Left kidney (tissue), 8 donors: ENCODE measurements around the gene XPNPEP2. TPM values are rescaled to one million over a fixed set of nuclear protein-coding genes. Genes with fewer than 3 reads are reported as not detected.

Source experiments
- DNase-seq: peaks from one replicate; pipeline ENCODE4 v3.0.0-alpha.2; 2013
- long read RNA-seq, 8 donors: transcript quantifications; one replicate each; lab custom pipeline, GENCODE V29; 2026
- polyA plus RNA-seq: library from polyadenylated mRNA; unstranded; fragments of 120-200 nt; gene quantifications from one replicate; pipeline ENCODE4 v1.2.1, GENCODE V29; 2013; ENCODE audit not compliant: insufficient read length

Gene XPNPEP2, protein sequence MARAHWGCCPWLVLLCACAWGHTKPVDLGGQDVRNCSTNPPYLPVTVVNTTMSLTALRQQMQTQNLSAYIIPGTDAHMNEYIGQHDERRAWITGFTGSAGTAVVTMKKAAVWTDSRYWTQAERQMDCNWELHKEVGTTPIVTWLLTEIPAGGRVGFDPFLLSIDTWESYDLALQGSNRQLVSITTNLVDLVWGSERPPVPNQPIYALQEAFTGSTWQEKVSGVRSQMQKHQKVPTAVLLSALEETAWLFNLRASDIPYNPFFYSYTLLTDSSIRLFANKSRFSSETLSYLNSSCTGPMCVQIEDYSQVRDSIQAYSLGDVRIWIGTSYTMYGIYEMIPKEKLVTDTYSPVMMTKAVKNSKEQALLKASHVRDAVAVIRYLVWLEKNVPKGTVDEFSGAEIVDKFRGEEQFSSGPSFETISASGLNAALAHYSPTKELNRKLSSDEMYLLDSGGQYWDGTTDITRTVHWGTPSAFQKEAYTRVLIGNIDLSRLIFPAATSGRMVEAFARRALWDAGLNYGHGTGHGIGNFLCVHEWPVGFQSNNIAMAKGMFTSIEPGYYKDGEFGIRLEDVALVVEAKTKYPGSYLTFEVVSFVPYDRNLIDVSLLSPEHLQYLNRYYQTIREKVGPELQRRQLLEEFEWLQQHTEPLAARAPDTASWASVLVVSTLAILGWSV
- polyA plus RNA-seq = 81.5 TPM
- long read RNA-seq, donor 1, transcript XPNPEP2-202 (21 exons, 3,270 nt) = major isoform, 7 of 18 reads
- long read RNA-seq, donor 1, partial matches to known transcripts = 10 of 18 reads
- long read RNA-seq, donor 1, other reads (novel, unspliced or antisense) = 0 of 18 reads
- long read RNA-seq, donor 2, transcript XPNPEP2-202 (21 exons, 3,270 nt) = major isoform, 8 of 8 reads
- long read RNA-seq, donor 2, partial matches to known transcripts = 0 of 8 reads
- long read RNA-seq, donor 2, other reads (novel, unspliced or antisense) = 0 of 8 reads
- long read RNA-seq, donor 3, transcript XPNPEP2-202 (21 exons, 3,270 nt) = major isoform, 9 of 10 reads
- long read RNA-seq, donor 3, partial matches to known transcripts = 0 of 10 reads
- long read RNA-seq, donor 3, other reads (novel, unspliced or antisense) = 0 of 10 reads
- long read RNA-seq, donor 4 = 0 reads
- long read RNA-seq, donor 5, partial matches to known transcripts = 0 of 2 reads
- long read RNA-seq, donor 5, other reads (novel, unspliced or antisense) = 0 of 2 reads
- long read RNA-seq, donor 6, partial matches to known transcripts = 0 of 3 reads
- long read RNA-seq, donor 6, other reads (novel, unspliced or antisense) = 0 of 3 reads
- long read RNA-seq, donor 7, transcript XPNPEP2-202 (21 exons, 3,270 nt) = major isoform, 12 of 13 reads
- long read RNA-seq, donor 7, partial matches to known transcripts = 0 of 13 reads
- long read RNA-seq, donor 7, other reads (novel, unspliced or antisense) = 0 of 13 reads
- long read RNA-seq, donor 8, transcript XPNPEP2-202 (21 exons, 3,270 nt) = major isoform, 5 of 5 reads
- long read RNA-seq, donor 8, partial matches to known transcripts = 0 of 5 reads
- long read RNA-seq, donor 8, other reads (novel, unspliced or antisense) = 0 of 5 reads

- peak; percentile 55 for DNase-seq
Observed at GRCh38 chrX:129738466-129739308, at the start of gene XPNPEP2. XPNPEP2 (plus strand) TSS chrX:129738979; CDS start chrX:129739214, 235 bp downstream.

DNA sequence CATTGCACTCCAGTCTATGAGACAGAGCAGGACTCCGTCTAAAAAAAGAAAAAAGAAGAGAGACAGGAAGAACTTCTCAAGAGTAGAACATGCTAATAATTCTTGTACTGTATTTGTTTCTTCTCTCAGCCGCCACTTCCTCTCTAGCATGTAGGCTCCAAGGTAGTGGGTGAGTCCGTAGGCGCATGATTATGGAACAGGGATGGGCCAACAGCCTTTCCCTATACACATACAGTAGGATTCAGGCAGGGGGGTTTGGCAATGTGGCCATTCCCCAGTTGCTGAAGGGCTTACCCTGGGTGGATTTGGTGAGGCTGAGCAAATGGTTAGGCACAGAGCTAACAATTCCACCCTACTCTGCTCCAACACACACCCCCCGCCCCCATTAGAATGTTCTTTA lies 49.0 kb upstream of the XPNPEP2 start:
- no peak for DNase-seq

- no peak for DNase-seq
Observed at GRCh38 chrX:129690435-129690834, 48.3 kb upstream of the XPNPEP2 start.

DNA sequence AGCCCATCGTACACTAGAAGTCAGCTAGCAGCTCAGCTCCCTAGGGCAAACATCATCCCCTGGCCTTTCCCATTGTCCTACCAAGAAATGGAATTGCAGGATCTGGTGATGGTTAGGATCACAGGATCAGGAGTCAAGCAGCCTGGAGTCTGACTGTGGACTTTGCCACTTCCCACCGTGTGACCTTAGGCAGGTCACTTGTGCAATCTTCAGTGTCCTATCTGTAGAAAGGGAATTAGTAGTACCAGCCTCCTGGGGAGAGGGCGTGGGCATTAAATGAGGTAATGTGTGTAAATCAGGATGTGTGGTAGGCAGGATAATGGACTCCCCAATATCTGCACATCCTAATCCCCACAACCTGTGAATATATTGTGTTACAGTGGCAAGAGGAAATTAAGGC lies 45.4 kb upstream of the XPNPEP2 start:
- no peak for DNase-seq

GRCh38 chrX:129694805-129695204 lies 44.0 kb upstream of the XPNPEP2 start:
- DNase-seq = no peak

GRCh38 chrX:129695535-129695934 lies 43.2 kb upstream of the XPNPEP2 start:
- no peak for DNase-seq

DNA sequence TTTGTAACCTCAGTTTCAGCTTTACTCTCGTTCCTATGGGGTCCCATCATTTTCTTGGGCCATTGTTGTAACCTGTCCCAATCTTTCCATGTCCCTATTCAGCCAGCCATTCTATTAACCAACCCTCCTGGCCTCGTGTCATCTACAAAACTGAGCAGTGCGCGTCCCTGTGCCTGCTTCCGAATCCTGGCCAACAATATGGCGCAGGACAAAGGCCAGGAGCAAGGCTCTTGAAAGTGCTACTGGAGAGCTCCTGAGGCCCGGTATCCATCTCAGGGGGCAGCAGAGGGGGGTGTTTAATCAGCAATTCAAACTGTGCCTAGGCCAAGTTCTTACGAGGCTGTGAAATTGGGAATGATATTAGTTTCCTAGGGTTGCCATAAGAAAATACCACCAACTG lies 42.8 kb upstream of the XPNPEP2 start:
- no peak for DNase-seq

GRCh38 chrX:129696463-129697155 lies 42.2 kb upstream of the XPNPEP2 start:
- no peak for DNase-seq

DNA sequence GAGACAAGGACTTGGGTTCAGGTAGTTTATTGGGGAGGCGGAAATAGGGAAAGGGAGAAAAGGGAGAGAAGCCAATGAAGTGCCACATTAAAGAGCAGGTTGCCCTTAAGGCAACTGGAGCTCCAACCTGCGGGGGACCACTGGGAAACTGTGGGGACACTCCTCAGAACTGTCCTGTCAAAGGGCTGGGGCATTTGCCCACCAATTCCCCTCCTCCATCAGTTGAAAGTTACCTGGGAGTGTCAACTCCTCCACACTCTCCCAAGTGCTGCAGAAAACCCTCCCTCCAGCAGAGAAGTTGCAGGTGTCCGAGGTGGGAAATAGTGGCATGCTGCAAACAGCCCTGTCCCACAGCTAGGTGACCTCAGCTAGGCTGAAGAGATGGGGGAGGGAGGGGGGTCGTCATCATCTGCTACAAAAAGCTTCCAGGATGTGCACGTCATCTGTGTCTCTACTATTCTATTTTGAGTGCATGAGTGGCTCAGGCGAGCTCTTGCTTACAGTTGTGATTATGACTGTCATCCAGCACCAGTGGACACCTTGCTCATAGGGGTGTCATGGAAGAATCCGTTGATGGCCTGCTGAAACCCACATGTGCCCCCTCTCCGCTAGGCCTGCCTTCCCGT lies 41.5 kb upstream of the XPNPEP2 start:
- no peak for DNase-seq

DNA sequence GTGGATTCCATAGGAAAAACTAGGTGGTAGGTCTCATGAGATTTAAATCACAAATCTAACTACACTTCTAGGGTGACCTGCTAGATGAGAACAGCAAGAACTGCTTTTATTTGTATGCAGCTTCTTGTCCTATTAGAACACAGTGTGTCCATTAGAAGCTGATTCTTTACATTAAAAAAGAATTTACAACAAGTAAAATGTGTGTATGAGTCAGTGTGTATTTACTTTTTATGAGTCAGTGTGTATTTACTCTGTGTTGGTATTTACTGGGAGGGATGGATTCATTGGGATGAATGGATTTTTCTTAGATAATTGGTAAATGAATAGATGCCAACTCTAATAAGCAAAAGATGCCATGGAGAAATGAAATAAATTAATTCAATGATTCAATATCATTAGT lies 40.6 kb upstream of the XPNPEP2 start:
- no peak for DNase-seq

DNA sequence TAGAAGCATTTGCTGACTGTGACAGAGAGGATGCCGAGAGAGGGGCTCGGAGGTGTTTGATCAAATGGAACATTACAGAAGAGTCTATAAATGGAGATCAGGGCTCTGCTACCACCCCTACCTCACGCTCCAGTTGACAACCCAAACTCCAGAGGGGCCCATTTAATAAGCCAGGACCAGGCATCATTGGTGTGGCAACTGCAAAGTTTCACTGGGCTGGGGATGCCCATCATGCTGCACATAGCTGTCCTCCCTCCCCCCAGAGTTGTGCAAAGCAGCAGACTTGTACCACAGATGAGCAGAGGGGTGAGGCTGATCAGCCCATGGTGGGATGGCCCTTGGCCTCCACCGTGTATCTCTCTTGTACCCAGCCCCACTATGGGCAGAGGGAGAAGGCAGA lies 38.2 kb upstream of the XPNPEP2 start:
- no peak for DNase-seq

GRCh38 chrX:129701624-129702069 lies 37.1 kb upstream of the XPNPEP2 start:
- DNase-seq = no peak

DNA sequence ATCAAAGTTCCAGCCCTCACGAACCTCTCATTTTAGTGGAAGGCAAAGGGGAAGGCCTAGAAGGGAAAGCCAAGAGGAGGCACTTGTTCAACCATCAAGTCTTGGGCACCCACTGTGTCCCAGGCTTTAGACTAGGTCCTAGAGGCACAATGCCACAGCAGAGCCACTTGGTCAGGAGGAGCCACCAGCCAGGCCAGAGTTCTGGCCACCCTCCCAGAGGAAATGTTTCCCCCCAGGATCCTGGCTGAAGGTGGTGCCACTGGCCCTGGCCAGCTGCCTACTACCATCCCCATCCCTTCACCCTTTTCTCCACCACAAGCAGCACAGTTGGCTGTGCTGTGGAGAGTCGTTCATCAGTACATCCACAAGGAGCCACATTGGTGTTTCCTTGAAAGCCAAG lies 34.3 kb upstream of the XPNPEP2 start:
- DNase-seq = no peak

GRCh38 chrX:129705377-129705925 lies 33.3 kb upstream of the XPNPEP2 start:
- DNase-seq = no peak

DNA sequence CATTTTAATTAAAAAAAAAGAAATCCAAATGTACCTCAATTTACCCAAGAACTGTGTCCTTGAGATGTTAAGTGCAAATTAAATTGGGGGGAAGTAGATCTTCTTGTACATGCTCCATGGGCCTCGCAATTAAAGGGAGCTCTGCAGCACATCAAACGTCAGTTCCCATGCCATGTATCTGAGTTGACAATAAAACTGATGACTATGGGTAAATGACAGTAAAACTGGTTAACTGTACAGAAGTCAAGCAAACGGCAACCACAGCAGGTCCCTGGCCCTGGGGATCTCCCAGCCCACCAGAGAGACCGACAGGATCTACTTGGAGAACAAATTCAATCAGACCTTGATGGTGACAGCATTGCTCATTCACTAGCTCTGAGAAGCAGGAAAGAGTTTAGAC lies 32.8 kb upstream of the XPNPEP2 start:
- DNase-seq = no peak

GRCh38 chrX:129706400-129707072 lies 32.2 kb upstream of the XPNPEP2 start:
- no peak for DNase-seq

GRCh38 chrX:129714581-129714980 lies 24.2 kb upstream of the XPNPEP2 start:
- DNase-seq = no peak

GRCh38 chrX:129716507-129716906 lies 22.3 kb upstream of the XPNPEP2 start:
- DNase-seq = no peak

DNA sequence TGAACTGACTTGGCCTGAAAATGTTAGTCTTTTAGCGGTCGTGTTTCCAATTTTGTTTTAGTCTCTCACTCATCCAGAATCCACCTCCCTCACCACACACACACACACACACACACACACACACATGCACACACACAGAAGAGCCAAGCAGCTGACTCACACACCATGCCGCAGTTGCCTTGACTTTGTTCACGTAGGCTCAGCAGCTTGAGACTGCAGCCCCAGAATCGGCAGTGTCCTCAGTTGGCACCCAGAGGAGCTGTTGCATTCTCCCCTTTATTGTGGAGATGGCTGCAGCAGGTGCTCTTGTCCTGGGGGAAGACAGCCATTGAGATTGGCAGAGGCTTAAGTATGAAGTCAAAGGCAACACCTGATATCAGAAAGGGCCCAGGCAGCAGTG lies 20.9 kb upstream of the XPNPEP2 start:
- DNase-seq = no peak
